Panc1 (cell line): ENCODE data around the gene KRTAP1-4.
"Not testable (repeated sequence)": the region's sequence is repeated elsewhere in the genome, so short reads cannot be mapped to it uniquely, and the experiment has no call there.

ENCODE experiments used
- CTCF ChIP-seq: fragments of 450-650 bp; IDR thresholded peaks from 2 replicates; pipeline ENCODE4 v1.5.1; 2017; ENCODE audit warnings: mild to moderate bottlenecking
- POLR2AphosphoS5 ChIP-seq: IDR thresholded peaks from 2 replicates; pipeline ENCODE4 v1.6.1; 2012; ENCODE audit warnings: mild to moderate bottlenecking, low read depth, low read length, moderate library complexity
- REST ChIP-seq, 2 experiments: IDR thresholded peaks; 2 replicates each; pipeline ENCODE4 v1.6.1; 2011 to 2012; ENCODE audit warnings: low read depth in 2 of 2, control low read depth in 1 of 2, low read length in 1 of 2, mild to moderate bottlenecking in 1 of 2, moderate library complexity in 1 of 2; ENCODE audit not compliant: insufficient read depth in 1 of 2
- SIN3A ChIP-seq: IDR thresholded peaks from 2 replicates; pipeline ENCODE4 v1.6.1; 2012; ENCODE audit warnings: low read depth, mild to moderate bottlenecking, low read length, moderate library complexity, borderline replicate concordance; ENCODE audit not compliant: insufficient read depth
- TCF7L2 ChIP-seq: IDR thresholded peaks from 2 replicates; pipeline ENCODE4 v1.6.1; 2011; ENCODE audit warnings: mild to moderate bottlenecking, low read depth, low read length, inconsistent platforms

GRCh38 chr17:41059276-41060051 lies 29.5 kb upstream of the KRTAP1-4 start:
- not testable (repeated sequence) for TF ChIP-seq CTCF; REST (IDR thresholded peaks at IDR 0.05; ENCODE audit: insufficient read depth in 1 of 2, low read depth in 2 of 2, low read length in 1 of 2); POLR2AphosphoS5; TCF7L2; SIN3A
